GM18502 (cell line): ENCODE data around the gene PRRC2A.
"Not testable (repeated sequence)": the region's sequence is repeated elsewhere in the genome, so short reads cannot be mapped to it uniquely, and the experiment has no call there.

Source experiments
- ATAC-seq: cut with Tn5 transposase; IDR thresholded peaks from one replicate; pipeline ENCODE4 v1.9.1; 2021; ENCODE audit warnings: mild to moderate bottlenecking; ENCODE audit not compliant: unreplicated experiment, poor library complexity

The PRRC2A gene

GRCh38 chr6:31585491-31585890 lies 35.0 kb upstream of the PRRC2A start:
- no peak for ATAC-seq

GRCh38 chr6:31586008-31586407 lies 34.5 kb upstream of the PRRC2A start, which contains the start of gene LST1:
LST1 (plus strand) TSS chr6:31586277; CDS start chr6:31587300, 1,023 bp downstream.
- ATAC-seq: no peak

GRCh38 chr6:31586599-31587281 lies 33.8 kb upstream of the PRRC2A start:
- no peak for ATAC-seq

- no peak for ATAC-seq
Observed at GRCh38 chr6:31587791-31588777, 32.4 kb upstream of the PRRC2A start.

GRCh38 chr6:31588871-31589650 lies 31.5 kb upstream of the PRRC2A start:
- no peak for ATAC-seq

GRCh38 chr6:31590691-31591090 lies 29.8 kb upstream of the PRRC2A start:
- not testable (repeated sequence) for ATAC-seq

- peak; percentile 16 for ATAC-seq
Observed at GRCh38 chr6:31592396-31592771, 28.1 kb upstream of the PRRC2A start.

GRCh38 chr6:31597006-31597405 lies 23.5 kb upstream of the PRRC2A start:
- no peak for ATAC-seq

- ATAC-seq: no peak
Observed at GRCh38 chr6:31607317-31607716, 13.2 kb upstream of the PRRC2A start.

GRCh38 chr6:31609519-31610406 lies 10.8 kb upstream of the PRRC2A start:
- ATAC-seq: no peak

- no peak for ATAC-seq
Observed at GRCh38 chr6:31610968-31611367, 9.5 kb upstream of the PRRC2A start.

GRCh38 chr6:31614075-31614619 lies 6.4 kb upstream of the PRRC2A start:
- no peak for ATAC-seq

GRCh38 chr6:31614684-31615578 lies 5.6 kb upstream of the PRRC2A start, which contains the start of gene AIF1:
AIF1 (plus strand) TSS chr6:31615234; CDS start chr6:31615330, 96 bp downstream.
- no peak for ATAC-seq

- ATAC-seq: no peak
Observed at GRCh38 chr6:31615748-31616147, 4.8 kb upstream of the PRRC2A start.

- ATAC-seq: no peak
Observed at GRCh38 chr6:31617010-31617409, 3.5 kb upstream of the PRRC2A start.

- ATAC-seq: peak; percentile 87
Observed at GRCh38 chr6:31619805-31620585, 520 bp upstream of the PRRC2A start.

GRCh38 chr6:31621320-31621939 lies 915 bp downstream of the PRRC2A start:
- ATAC-seq: no peak
